ENCODE results near the gene HPSE2. TPM values are rescaled to one million over a fixed set of nuclear protein-coding genes. Genes with fewer than 3 reads are reported as not detected.

Gene HPSE2
- total and polyA plus RNA-seq, 2 of the 8 experiments (the other 6 are each of a cell fraction or from before 2014, with no cell fraction given), result 0.41 to 0.58 TPM

DNA sequence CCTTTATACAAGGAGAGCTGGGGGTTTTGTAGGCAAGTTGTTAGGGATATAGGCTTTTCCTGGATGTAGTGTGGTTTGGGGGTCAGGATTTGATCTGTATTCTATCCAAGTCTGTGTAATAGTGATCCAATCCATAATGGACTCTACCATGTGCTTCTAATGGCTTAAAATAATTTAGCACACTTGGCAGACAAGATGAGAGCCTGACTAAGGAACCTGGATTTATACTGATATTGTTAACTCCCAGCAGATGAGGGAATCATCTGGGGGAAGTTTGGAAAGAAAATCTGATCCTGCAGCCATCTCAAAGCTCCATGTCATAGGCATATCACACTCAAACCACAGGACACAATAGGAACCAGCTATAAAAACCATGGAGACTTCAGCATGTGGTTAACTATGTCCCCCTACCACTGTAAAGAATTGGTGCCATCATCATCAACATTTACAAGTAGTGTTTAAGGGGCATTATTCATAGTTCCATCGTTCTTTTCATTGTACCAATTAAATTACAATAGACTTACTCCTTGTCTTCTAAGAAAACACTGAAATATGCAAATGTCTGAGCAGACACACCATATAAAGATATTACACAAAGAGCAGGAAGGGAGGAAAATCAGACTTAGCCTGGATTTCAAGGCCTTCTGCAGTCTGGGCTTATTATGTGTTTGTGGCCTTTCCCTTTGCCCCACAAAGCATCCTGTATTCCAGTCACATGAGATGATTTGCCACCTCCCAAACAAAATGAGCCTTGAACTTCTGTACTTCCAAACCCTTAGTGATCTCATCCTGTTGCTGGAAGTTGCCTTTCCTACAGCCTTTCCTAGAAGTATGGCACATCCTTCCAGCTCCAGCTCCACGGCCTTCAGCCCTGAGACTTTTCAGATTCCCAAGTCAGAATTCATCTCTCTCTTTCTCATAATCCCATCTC is 766.4 kb downstream of the HPSE2 start (continued):
- TF ChIP-seq HDAC2 (IDR thresholded peaks at IDR 0.05; ENCODE audit: borderline replicate concordance in 1 of 2, low read depth in 2 of 2, low read length in 2 of 2) (no peak), RXRA (IDR thresholded peaks at IDR 0.05; ENCODE audit: insufficient read depth, low read depth, low read length) (no peak), TCF12 (IDR thresholded peaks at IDR 0.05; ENCODE audit: low read depth, low read length) (no peak)

All from H1 (cell line).